KMS-11 (cell line): ENCODE results near the gene NANOS3.
A peak's percentile ranks its signal among the peaks of the same experiment; 100 is the strongest.

ENCODE experiments used
- H2AFZ ChIP-seq: fragments of 200-600 bp; sonication (generic); 2 replicates; pipeline ENCODE4 v1.6.1; 2016; ENCODE audit warnings: antibody characterized with exemption, mixed run types, low read depth
- H3K27ac ChIP-seq: fragments of 200-600 bp; sonication (generic); 2 replicates; pipeline ENCODE4 v1.6.1; 2016; ENCODE audit warnings: mild to moderate bottlenecking, mixed run types
- H3K27me3 ChIP-seq: fragments of 200-600 bp; sonication (generic); 2 replicates; pipeline ENCODE4 v1.6.1; 2017; ENCODE audit warnings: mild to moderate bottlenecking, low read depth, mixed run types, moderate library complexity; ENCODE audit not compliant: insufficient read depth
- H3K36me3 ChIP-seq: fragments of 200-600 bp; sonication (generic); 2 replicates; pipeline ENCODE4 v1.6.1; 2017; ENCODE audit warnings: mild to moderate bottlenecking, mixed run types; ENCODE audit not compliant: insufficient read depth
- H3K4me1 ChIP-seq: fragments of 200-600 bp; sonication (generic); 2 replicates; pipeline ENCODE4 v1.6.1; 2016; ENCODE audit warnings: mild to moderate bottlenecking, low read depth, mixed run types; ENCODE audit not compliant: poor library complexity, severe bottlenecking
- H3K4me2 ChIP-seq: fragments of 200-600 bp; sonication (generic); 2 replicates; pipeline ENCODE4 v1.7.0; 2016; ENCODE audit warnings: mild to moderate bottlenecking, mixed run types
- H3K4me3 ChIP-seq: fragments of 200-600 bp; sonication (generic); IDR thresholded peaks from 2 replicates; pipeline ENCODE4 v1.6.1; 2017; ENCODE audit warnings: low read depth, low read length, mixed read lengths; ENCODE audit not compliant: insufficient read depth
- H3K79me2 ChIP-seq: fragments of 200-600 bp; sonication (generic); 2 replicates; pipeline ENCODE4 v1.6.1; 2016; ENCODE audit warnings: low read depth, mixed run types; ENCODE audit not compliant: insufficient read depth
- H3K9ac ChIP-seq: fragments of 200-600 bp; sonication (generic); 2 replicates; pipeline ENCODE4 v1.6.1; 2016; ENCODE audit warnings: mild to moderate bottlenecking, mixed run types
- H4K20me1 ChIP-seq: fragments of 200-600 bp; sonication (generic); 2 replicates; pipeline ENCODE4 v1.6.1; 2016; ENCODE audit warnings: mild to moderate bottlenecking, mixed run types; ENCODE audit not compliant: insufficient read depth
- TF ChIP-seq, protein P1 (sequence below): fragments of 200-600 bp; sonication (generic); conservative IDR thresholded peaks from 2 replicates; pipeline ENCODE4 v1.6.1; 2017; ENCODE audit warnings: low read depth, mild to moderate bottlenecking, antibody characterized with exemption, low read length, moderate library complexity, mixed read lengths

The NANOS3 gene

DNA sequence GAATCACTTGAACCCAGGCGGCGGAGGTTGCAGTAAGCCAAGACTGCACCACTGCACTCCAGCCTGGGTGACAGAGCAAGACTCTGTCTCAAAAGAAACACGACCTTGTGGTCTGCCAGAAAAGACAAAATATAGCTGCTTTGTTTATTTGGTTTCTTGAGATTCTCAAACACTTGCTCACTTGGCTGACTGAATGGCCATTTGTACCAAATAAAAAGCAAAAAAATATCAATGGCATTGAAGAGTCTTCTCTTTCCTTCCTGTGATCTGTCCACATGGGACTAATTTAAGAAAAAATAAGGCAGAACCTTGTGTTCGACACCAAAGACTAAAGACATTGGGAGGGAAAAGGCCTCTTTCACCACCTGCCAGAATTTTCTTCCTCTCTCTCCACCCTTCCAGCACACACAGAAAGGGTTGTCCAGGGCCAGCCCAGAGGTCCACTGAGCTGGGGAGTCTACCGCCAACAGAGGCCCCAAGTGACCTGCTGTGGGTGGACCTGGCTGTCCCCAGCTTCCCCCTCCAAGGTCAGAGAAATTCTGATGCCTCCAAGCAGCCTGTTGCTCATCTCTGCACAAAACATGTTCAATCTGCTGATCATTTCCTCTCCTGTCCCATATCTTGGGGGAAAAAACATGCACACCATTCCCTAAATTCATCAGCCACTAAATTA, 23.1 kb downstream of the NANOS3 start:
- Histone ChIP-seq H3K9ac (no peak overlapping the region), H3K4me3 (no peak overlapping the region), H3K27ac (no peak overlapping the region)

DNA sequence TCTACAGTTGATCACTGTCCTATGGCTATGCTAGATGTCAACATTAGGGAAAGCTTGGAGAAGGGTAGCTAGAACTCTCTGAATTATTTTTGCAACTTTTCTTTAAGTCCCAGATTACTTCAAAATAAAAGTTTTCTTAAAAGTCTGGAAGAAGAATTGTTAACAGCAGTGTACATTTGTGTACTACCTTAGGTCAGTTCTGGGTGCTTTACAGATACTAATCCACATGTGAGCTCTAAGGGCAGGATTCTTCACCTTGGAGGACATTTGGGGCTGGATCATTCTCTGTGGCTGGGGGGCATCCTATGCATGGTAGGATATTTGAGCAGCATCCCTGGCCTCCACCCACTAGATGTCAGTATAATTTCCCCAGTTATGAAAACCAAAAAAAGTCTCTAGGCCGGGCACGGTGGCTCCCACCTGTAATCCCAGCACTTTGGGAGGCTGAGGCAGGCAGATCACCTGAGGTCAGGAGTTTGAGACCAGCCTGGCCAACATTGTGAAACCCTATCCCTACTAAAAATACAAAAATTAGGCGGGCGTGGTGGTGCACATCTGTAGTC, 26.1 kb downstream of the NANOS3 start:
- Histone ChIP-seq H2AFZ (peak overlapping the region; percentile 45), H3K9ac (no peak overlapping the region), H3K27ac (no peak overlapping the region), H3K4me1 (peaks cover 7% of the 10 kb centered on the region), H3K4me3 (no peak overlapping the region), H3K27me3 (no peaks in the 10 kb centered on the region), H3K36me3 (no peaks in the 10 kb centered on the region), H3K79me2 (no peaks in the 10 kb centered on the region), H4K20me1 (no peaks in the 10 kb centered on the region), H3K4me2 (no peak overlapping the region)
- TF ChIP-seq, protein P1, sequence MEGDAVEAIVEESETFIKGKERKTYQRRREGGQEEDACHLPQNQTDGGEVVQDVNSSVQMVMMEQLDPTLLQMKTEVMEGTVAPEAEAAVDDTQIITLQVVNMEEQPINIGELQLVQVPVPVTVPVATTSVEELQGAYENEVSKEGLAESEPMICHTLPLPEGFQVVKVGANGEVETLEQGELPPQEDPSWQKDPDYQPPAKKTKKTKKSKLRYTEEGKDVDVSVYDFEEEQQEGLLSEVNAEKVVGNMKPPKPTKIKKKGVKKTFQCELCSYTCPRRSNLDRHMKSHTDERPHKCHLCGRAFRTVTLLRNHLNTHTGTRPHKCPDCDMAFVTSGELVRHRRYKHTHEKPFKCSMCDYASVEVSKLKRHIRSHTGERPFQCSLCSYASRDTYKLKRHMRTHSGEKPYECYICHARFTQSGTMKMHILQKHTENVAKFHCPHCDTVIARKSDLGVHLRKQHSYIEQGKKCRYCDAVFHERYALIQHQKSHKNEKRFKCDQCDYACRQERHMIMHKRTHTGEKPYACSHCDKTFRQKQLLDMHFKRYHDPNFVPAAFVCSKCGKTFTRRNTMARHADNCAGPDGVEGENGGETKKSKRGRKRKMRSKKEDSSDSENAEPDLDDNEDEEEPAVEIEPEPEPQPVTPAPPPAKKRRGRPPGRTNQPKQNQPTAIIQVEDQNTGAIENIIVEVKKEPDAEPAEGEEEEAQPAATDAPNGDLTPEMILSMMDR = peak; percentile 50; the same call in 1 of the 2 replicates

More for the DNA sequence above, 23.1 kb downstream of the NANOS3 start:
- H3K4me2 ChIP-seq = no peak overlapping the region
- H3K27me3 ChIP-seq = no peaks in the 10 kb centered on the region
- no peaks in the 10 kb centered on the region for H3K4me1 ChIP-seq
- H3K36me3 ChIP-seq = no peaks in the 10 kb centered on the region
- H3K79me2 ChIP-seq = no peaks in the 10 kb centered on the region
- TF ChIP-seq, protein P1 = no peak
- no peak overlapping the region for H2AFZ ChIP-seq
- H4K20me1 ChIP-seq = no peaks in the 10 kb centered on the region

DNA sequence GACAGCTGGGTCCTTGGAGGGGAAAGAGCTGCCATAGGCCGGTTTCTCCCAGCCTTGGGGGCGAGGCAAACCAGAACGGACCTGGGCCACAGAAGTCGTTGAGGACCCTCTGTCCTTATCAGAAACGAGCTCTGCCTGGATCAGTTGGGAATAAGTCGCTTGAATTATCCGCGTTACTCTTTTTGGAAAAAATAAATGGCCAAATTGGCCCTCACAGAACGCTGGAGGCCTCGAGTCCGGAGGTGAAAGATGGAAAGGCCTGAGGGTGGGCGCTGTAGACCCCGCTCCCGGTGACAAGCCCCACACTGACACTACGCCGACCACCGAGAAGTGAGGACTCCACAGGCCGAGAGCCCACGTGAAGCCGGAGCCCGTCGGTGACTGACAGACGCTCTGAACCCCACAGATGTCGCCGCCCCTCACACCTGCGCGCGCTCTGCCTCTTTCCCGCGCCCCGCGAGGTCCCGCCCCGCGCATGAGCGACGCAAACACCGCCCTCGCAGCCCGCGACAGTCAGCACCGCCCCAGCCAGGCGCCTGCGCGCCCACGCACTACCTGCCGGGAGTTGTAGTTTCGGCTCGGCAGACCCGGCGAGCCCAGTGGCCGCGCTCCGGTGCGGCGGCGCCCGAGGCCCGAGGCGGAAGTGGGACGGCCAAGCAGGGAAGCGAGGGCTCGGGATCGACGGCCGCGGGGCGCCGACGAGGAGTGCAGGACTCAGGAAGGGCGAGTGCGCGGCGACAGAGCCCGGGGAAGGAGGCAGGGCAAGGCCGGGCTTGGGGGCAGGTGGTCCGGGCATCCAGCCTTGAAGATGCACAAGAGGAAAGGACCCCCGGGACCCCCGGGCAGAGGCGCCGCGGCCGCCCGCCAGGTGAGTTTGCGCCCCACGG, 28.9 kb downstream of the NANOS3 start, which contains the start of the genes BRME1 and CC2D1A:
TSS of gene BRME1 (minus strand) at position 484 of the 887 bp plus-strand sequence. CDS start 1,225 bp downstream, outside the sequence.
TSS of gene CC2D1A (plus strand) at position 568 of the 887 bp plus-strand sequence. CDS start at position 809, 241 bp downstream.
- Histone ChIP-seq H3K27me3 (no peaks in the 10 kb centered on the region), H2AFZ (peak within 1 kb of the TSS; percentile 62), H3K36me3 (no peaks in the 10 kb centered on the region), H3K4me1 (peaks cover 7% of the 10 kb centered on the region), H3K9ac (peak within 1 kb of the TSS; percentile 67), H3K4me2 (peak within 1 kb of the TSS; percentile 59), H3K79me2 (no peaks in the 10 kb centered on the region), H3K4me3 (no peak within 1 kb of the TSS), H3K27ac (no peak within 1 kb of the TSS; the same call in 1 of the 2 replicates), H4K20me1 (no peaks in the 10 kb centered on the region)
- TF ChIP-seq, protein P1 = no peak

DNA sequence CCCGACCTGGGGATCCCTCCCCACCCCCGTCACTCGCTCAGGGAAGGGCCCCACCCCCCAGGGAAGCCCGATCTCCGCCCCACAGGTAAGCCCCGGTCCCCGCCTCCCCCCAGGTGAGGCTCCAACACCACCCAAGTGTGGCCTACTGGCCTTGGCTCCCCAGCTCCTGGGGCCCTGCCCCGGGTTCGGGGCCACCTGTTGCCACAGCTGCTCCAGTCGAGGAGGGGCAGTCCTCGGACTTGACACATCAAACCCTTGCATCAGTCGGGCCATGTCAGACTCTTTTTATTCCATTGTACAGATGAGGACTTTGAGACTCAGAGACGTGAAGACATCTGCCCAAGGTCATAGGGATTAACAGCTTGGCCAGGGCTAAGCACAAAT, 29.6 kb downstream of the NANOS3 start:
- Histone ChIP-seq H3K27me3 (no peaks in the 10 kb centered on the region), H3K9ac (peak overlapping the region; percentile 67), H3K27ac (no peak overlapping the region), H3K4me1 (peaks cover 7% of the 10 kb centered on the region), H4K20me1 (no peaks in the 10 kb centered on the region), H2AFZ (peak overlapping the region; percentile 62), H3K79me2 (no peaks in the 10 kb centered on the region), H3K4me3 (no peak overlapping the region), H3K36me3 (no peaks in the 10 kb centered on the region), H3K4me2 (peak overlapping the region; percentile 59)
- TF ChIP-seq, protein P1 = no peak
